ENCODE measurements around the gene PLS3. TPM values are rescaled to one million over a fixed set of nuclear protein-coding genes. Genes with fewer than 3 reads are reported as not detected.
"Not testable (repeated sequence)": the region's sequence is repeated elsewhere in the genome, so short reads cannot be mapped to it uniquely, and the experiment has no call there.

PLS3 gene
- total RNA-seq, 2 experiments from 2014 or later = 0.13 to 0.63 TPM

DNA sequence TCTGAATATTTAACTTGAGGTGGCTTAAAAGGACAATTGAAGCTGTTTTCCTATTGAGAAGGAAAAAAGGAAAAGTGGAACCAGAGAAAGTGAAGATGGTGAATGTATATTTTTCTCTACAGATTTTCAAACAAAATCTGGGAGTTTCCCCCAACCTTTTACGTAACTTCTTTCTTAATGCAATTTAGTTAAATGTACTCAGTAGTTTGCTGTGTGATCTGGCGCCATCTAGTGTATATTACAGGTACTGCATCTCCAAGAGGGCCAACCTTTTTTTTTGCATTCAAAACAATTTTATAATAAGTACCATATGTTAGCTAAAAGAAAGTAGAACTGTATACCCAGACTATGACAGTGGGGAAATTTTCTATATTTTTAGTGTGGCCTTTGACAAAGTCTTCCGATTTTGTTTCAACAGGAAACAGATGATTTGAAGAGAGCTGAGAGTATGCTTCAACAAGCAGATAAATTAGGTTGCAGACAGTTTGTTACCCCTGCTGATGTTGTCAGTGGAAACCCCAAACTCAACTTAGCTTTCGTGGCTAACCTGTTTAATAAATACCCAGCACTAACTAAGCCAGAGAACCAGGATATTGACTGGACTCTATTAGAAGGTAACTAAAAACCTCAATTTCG lies 82.0 kb downstream of the PLS3 start:
- ChIA-PET POLR2A (no interaction called here), CTCF (interaction anchor here (1.1 to 2.0 kb wide), 5 partner anchors 9 to 314 kb away, joined by 4 to 7 read pairs (median 5); no protein-coding TSS in a partner anchor)
- H3K27me3 Mint-ChIP-seq = no peaks in the 10 kb centered on the region
- H3K4me3 Mint-ChIP-seq = no peak overlapping the region
- no peaks in the 10 kb centered on the region for H3K36me3 Mint-ChIP-seq (ENCODE audit: low read depth)
- no peak overlapping the region for H3K27ac Mint-ChIP-seq
- H3K4me1 Mint-ChIP-seq = no peaks in the 10 kb centered on the region
- H3K9me3 Mint-ChIP-seq = no peaks in the 10 kb centered on the region
- peak; percentile 15 for DNase-seq

- H3K9me3 Mint-ChIP-seq; POLR2A ChIA-PET; DNase-seq; H3K4me1 Mint-ChIP-seq; H3K27ac Mint-ChIP-seq; H3K4me3 Mint-ChIP-seq; H3K27me3 Mint-ChIP-seq; H3K36me3 Mint-ChIP-seq (ENCODE audit: low read depth): not testable (repeated sequence)
- CTCF ChIA-PET = interaction anchor here (1.7 kb wide), 1 partner anchor 312 kb away, joined by 6 read pairs; no protein-coding TSS in a partner anchor
Observed at GRCh38 chrX:115644397-115644796, 83.4 kb downstream of the PLS3 start.

DNA sequence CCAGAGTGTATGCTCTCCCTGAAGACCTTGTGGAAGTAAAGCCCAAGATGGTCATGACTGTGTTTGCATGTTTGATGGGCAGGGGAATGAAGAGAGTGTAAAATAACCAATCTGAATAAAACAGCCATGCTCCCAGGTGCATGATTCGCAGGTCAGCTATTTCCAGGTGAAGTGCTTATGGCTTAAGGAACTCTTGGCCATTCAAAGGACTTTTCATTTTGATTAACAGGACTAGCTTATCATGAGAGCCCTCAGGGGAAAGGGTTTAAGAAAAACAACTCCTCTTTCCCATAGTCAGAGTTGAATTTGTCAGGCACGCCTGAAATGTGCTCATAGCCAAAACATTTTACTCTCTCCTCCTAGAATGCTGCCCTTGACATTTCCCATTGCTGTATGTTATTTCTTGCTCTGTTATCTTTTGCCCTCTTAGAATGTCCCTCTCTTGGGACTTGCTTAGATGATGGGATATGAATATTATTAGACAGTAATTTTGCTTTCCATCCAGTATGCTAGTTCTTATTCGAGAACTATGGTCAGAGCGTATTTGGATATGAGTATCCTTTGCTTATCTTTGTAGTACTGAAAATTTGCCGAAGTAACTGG lies 88.6 kb downstream of the PLS3 start:
- H3K27ac Mint-ChIP-seq = no peak overlapping the region
- no peaks in the 10 kb centered on the region for H3K36me3 Mint-ChIP-seq (ENCODE audit: low read depth)
- POLR2A ChIA-PET = no interaction called here
- no peaks in the 10 kb centered on the region for H3K27me3 Mint-ChIP-seq
- no peak for DNase-seq
- H3K4me1 Mint-ChIP-seq = no peaks in the 10 kb centered on the region
- no peaks in the 10 kb centered on the region for H3K9me3 Mint-ChIP-seq
- H3K4me3 Mint-ChIP-seq = no peak overlapping the region
- CTCF ChIA-PET = no interaction called here

GRCh38 chrX:115650449-115650848 lies 89.5 kb downstream of the PLS3 start:
- POLR2A ChIA-PET = no interaction called here
- Mint-ChIP-seq H3K4me3 (no peak overlapping the region), H3K9me3 (no peaks in the 10 kb centered on the region), H3K36me3 (ENCODE audit: low read depth) (no peaks in the 10 kb centered on the region), H3K4me1 (no peaks in the 10 kb centered on the region), H3K27ac (no peak overlapping the region), H3K27me3 (no peaks in the 10 kb centered on the region)
- no peak for DNase-seq
- CTCF ChIA-PET = no interaction called here

GRCh38 chrX:115650916-115651315 lies 89.9 kb downstream of the PLS3 start:
- H3K9me3 Mint-ChIP-seq = no peaks in the 10 kb centered on the region
- H3K27ac Mint-ChIP-seq = no peak overlapping the region
- H3K4me1 Mint-ChIP-seq = no peaks in the 10 kb centered on the region
- no peaks in the 10 kb centered on the region for H3K27me3 Mint-ChIP-seq
- no peaks in the 10 kb centered on the region for H3K36me3 Mint-ChIP-seq (ENCODE audit: low read depth)
- no peak for DNase-seq
- ChIA-PET POLR2A (no interaction called here), CTCF (no interaction called here)
- no peak overlapping the region for H3K4me3 Mint-ChIP-seq

DNA sequence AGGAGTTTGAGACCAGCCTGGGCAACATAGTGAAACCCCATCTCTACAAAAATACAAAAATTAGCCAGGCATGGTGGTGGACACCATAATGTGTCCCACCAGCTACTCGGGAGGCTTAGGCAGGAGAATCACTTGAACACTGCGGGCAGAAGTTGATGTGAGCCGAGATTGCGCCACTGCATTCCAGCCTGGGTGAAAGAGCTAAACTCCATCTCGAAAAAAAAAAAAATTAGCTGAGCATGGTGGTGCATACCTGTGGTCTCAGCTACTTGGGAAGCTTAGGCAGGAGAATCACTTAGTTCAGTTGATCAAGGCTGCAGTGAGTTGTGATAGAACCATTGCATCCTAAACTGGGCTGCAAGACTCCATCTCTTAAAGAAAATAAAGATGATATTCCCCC lies 91.2 kb downstream of the PLS3 start:
- H3K27ac Mint-ChIP-seq = no peak overlapping the region
- H3K4me1 Mint-ChIP-seq = no peaks in the 10 kb centered on the region
- DNase-seq = no peak
- no peaks in the 10 kb centered on the region for H3K9me3 Mint-ChIP-seq
- ChIA-PET CTCF (interaction anchor here (1.4 kb wide), 1 partner anchor 39 kb away, joined by 3 read pairs; no protein-coding TSS in a partner anchor), POLR2A (no interaction called here)
- no peak overlapping the region for H3K4me3 Mint-ChIP-seq
- no peaks in the 10 kb centered on the region for H3K27me3 Mint-ChIP-seq
- no peaks in the 10 kb centered on the region for H3K36me3 Mint-ChIP-seq (ENCODE audit: low read depth)

DNA sequence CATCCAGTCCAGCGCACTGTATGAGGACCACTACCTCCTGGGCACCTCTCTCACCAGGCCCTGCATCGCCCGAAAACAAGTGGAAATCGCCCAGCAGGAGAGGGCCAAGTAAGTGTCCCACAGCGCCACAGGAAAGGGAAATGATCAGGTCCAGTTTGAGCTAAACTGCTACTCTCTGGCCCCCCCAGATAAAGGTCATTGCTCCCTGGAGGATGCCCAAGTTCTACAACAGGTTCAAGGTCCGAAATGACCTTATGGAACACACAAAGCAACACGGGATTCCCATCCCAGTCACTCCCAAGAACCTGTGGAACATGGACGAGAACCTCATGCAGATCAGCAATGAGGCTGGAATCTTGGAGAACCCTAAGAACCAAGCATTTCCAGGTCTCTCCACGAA lies 104.1 kb downstream of the PLS3 start:
- CTCF ChIA-PET = no interaction called here
- H3K36me3 Mint-ChIP-seq (ENCODE audit: low read depth) = no peaks in the 10 kb centered on the region
- POLR2A ChIA-PET = no interaction called here
- DNase-seq = no peak
- H3K27ac Mint-ChIP-seq = no peak overlapping the region
- no peaks in the 10 kb centered on the region for H3K4me1 Mint-ChIP-seq
- H3K9me3 Mint-ChIP-seq = no peaks in the 10 kb centered on the region
- H3K27me3 Mint-ChIP-seq = no peaks in the 10 kb centered on the region
- no peak overlapping the region for H3K4me3 Mint-ChIP-seq

DNA sequence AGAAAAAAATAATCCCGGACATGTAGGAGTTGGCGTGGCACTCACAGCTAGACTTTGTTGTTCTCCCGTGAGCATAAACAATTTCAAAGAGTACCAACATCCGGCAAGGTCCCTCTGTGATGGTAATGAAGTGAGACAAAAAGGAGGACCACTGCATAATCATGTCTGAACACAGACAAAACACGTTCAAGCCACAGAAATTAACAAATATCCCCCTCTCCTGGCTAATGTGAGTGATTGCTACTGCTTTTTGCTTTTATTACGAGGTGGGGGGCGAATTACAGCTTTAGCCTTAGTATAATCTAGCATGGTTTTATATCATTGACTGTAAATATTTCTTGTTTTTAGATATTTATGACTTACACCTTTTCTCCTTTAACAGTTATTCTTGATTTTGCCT lies 118.5 kb downstream of the PLS3 start:
- Mint-ChIP-seq H3K27me3 (no peaks in the 10 kb centered on the region), H3K9me3 (no peaks in the 10 kb centered on the region), H3K4me3 (no peak overlapping the region), H3K4me1 (no peaks in the 10 kb centered on the region), H3K27ac (no peak overlapping the region), H3K36me3 (ENCODE audit: low read depth) (no peaks in the 10 kb centered on the region)
- CTCF ChIA-PET = no interaction called here
- DNase-seq = no peak
- POLR2A ChIA-PET = no interaction called here

GRCh38 chrX:115687595-115687994 lies 126.6 kb downstream of the PLS3 start:
- no peaks in the 10 kb centered on the region for H3K36me3 Mint-ChIP-seq (ENCODE audit: low read depth)
- POLR2A ChIA-PET = no interaction called here
- no peaks in the 10 kb centered on the region for H3K9me3 Mint-ChIP-seq
- H3K4me1 Mint-ChIP-seq = no peaks in the 10 kb centered on the region
- no peak overlapping the region for H3K4me3 Mint-ChIP-seq
- H3K27ac Mint-ChIP-seq = no peak overlapping the region
- DNase-seq = no peak
- H3K27me3 Mint-ChIP-seq = no peaks in the 10 kb centered on the region
- CTCF ChIA-PET = no interaction called here

- POLR2A ChIA-PET = no interaction called here
- CTCF ChIA-PET = interaction anchor here (2.0 kb wide), 1 partner anchor 359 kb away, joined by 8 read pairs; no protein-coding TSS in a partner anchor
- Mint-ChIP-seq H3K4me1 (no peaks in the 10 kb centered on the region), H3K9me3 (no peaks in the 10 kb centered on the region), H3K36me3 (ENCODE audit: low read depth) (no peaks in the 10 kb centered on the region), H3K27me3 (no peaks in the 10 kb centered on the region), H3K27ac (no peak overlapping the region), H3K4me3 (no peak overlapping the region)
- no peak for DNase-seq
Observed at GRCh38 chrX:115689931-115690330, 129.0 kb downstream of the PLS3 start.

DNA sequence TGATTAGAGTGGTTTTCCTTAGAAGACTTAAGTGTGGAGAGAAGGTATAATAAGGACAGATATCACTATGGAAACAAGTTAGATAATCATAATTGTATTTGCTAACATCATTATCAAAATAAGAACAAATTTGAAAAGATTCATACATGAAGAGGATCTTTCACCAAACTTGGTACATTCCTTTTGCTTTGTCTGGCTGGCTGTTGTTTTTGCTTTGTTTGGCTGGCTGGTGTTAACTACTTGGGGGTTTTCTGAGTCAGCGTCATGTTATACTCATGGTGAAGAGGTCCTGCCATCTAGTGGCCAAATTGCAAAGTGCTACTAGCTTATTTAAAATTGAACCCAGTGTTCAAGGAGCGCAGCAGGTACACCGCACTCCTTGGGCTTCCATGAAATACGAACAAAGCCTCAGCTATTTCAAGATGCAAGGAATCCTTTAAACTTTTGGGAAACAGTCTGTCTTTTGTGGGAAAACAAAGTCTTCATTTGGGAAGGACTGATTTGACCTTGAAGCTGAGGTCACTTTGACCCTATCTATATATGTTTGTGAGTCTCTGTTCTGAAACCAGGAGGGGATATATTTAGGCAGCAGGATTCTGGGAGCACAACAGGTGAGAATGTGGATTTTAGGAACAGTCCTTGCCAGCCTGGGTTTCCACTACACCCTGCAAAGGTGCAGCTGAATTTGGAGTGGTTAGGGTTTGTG lies 129.7 kb downstream of the PLS3 start:
- no peaks in the 10 kb centered on the region for H3K36me3 Mint-ChIP-seq (ENCODE audit: low read depth)
- no peaks in the 10 kb centered on the region for H3K9me3 Mint-ChIP-seq
- no peaks in the 10 kb centered on the region for H3K4me1 Mint-ChIP-seq
- POLR2A ChIA-PET = no interaction called here
- H3K4me3 Mint-ChIP-seq = no peak overlapping the region
- DNase-seq = peak; percentile 16
- no peak overlapping the region for H3K27ac Mint-ChIP-seq
- no peaks in the 10 kb centered on the region for H3K27me3 Mint-ChIP-seq
- CTCF ChIA-PET = interaction anchor here (0.8 to 2.0 kb wide), 3 partner anchors 10 to 360 kb away, joined by 3 to 8 read pairs (median 4); no protein-coding TSS in a partner anchor

DNA sequence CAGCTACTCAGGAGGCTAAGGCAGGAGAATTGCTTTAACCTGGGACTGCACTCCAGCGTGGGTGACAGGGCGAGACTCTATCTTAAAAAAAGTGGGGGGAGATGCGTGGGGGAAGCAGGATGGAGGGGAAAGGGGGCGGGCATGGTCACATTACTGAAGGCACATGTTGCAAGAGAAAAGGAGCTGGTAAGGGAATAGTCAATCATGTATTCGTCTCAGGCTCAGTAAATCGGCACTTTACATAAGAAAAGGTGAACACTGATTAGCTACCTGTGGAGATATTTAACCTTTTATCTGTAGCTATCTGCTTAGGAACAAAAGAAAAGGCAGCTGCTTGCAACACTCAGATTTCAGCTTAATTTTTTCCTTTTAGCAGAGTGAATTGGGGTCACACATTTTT lies 132.5 kb downstream of the PLS3 start:
- ChIA-PET POLR2A (no interaction called here), CTCF (no interaction called here)
- Mint-ChIP-seq H3K27me3 (no peaks in the 10 kb centered on the region), H3K36me3 (ENCODE audit: low read depth) (no peaks in the 10 kb centered on the region), H3K9me3 (no peaks in the 10 kb centered on the region), H3K27ac (no peak overlapping the region), H3K4me3 (no peak overlapping the region), H3K4me1 (no peaks in the 10 kb centered on the region)
- no peak for DNase-seq

- Mint-ChIP-seq H3K36me3 (ENCODE audit: low read depth) (no peaks in the 10 kb centered on the region), H3K9me3 (no peaks in the 10 kb centered on the region), H3K27me3 (no peaks in the 10 kb centered on the region), H3K27ac (no peak overlapping the region), H3K4me3 (no peak overlapping the region), H3K4me1 (no peaks in the 10 kb centered on the region)
- CTCF ChIA-PET = no interaction called here
- POLR2A ChIA-PET = no interaction called here
- DNase-seq = no peak
Observed at GRCh38 chrX:115694028-115694427, 133.1 kb downstream of the PLS3 start.

DNA sequence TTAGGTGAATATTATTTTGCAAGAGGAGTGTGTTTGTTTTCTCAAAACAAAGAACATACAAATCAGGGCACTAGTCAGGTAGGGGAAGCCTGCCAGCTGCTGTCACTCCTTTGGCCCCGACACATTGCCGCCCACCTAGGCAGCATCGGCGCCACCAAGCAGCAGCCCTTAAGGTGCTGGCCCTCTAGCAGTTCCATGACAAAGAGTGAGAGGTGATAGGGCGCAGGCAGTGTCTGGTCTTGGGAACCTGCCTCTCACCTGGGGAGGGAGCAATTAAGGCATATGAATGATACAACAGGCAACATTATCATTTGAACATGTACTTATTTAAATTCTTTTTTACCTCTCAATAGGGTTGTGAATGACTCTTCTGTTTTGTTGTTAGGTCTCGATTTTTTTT lies 135.1 kb downstream of the PLS3 start:
- no peak for DNase-seq
- Mint-ChIP-seq H3K27ac (no peak overlapping the region), H3K36me3 (ENCODE audit: low read depth) (no peaks in the 10 kb centered on the region), H3K4me1 (no peaks in the 10 kb centered on the region), H3K9me3 (no peaks in the 10 kb centered on the region), H3K4me3 (no peak overlapping the region), H3K27me3 (no peaks in the 10 kb centered on the region)
- CTCF ChIA-PET = no interaction called here
- POLR2A ChIA-PET = no interaction called here
